Measurements from ENCODE around the gene SS18L1.

- TF ChIP-seq CTCF (conservative IDR thresholded peaks at IDR 0.05; ENCODE audit: low read depth, low read length) (no peak), EZH2 (IDR thresholded peaks at IDR 0.05; ENCODE audit: low read length, unreplicated experiment) (no peak), EZH2phosphoT487 (IDR thresholded peaks at IDR 0.05; ENCODE audit: borderline replicate concordance, low read length) (no peak)
These were observed 38.7 kb upstream of the SS18L1 start for GRCh38 chr20:62104791-62105345.
